GM19351 (cell line): Measurements from ENCODE around the gene MYH7.
"Not testable (repeated sequence)": the region's sequence is repeated elsewhere in the genome, so short reads cannot be mapped to it uniquely, and the experiment has no call there.

ENCODE experiments used
- ATAC-seq: cut with Tn5 transposase; IDR thresholded peaks from one replicate; pipeline ENCODE4 v1.9.1; 2021; ENCODE audit warnings: mild to moderate bottlenecking, moderate library complexity; ENCODE audit not compliant: unreplicated experiment

The MYH7 gene

GRCh38 chr14:23388996-23389395 lies 46.5 kb downstream of the MYH7 start:
- ATAC-seq: no peak

- ATAC-seq: no peak
Observed at GRCh38 chr14:23387916-23388882, 47.3 kb downstream of the MYH7 start.

GRCh38 chr14:23386999-23387398 lies 48.5 kb downstream of the MYH7 start:
- ATAC-seq: no peak

- not testable (repeated sequence) for ATAC-seq
Observed at GRCh38 chr14:23386266-23386657, 49.2 kb downstream of the MYH7 start.

- no peak for ATAC-seq
Observed at GRCh38 chr14:23385642-23386265, 49.7 kb downstream of the MYH7 start.

- ATAC-seq: no peak
Observed at GRCh38 chr14:23385244-23385641, 50.2 kb downstream of the MYH7 start.

GRCh38 chr14:23384364-23385080 lies 50.9 kb downstream of the MYH7 start:
- no peak for ATAC-seq

GRCh38 chr14:23382731-23383440 lies 52.6 kb downstream of the MYH7 start:
- ATAC-seq: no peak

- ATAC-seq: no peak
Observed at GRCh38 chr14:23382276-23382675, 53.2 kb downstream of the MYH7 start.

GRCh38 chr14:23381871-23382270 lies 53.6 kb downstream of the MYH7 start:
- no peak for ATAC-seq

- ATAC-seq: no peak
Observed at GRCh38 chr14:23380976-23381375, 54.5 kb downstream of the MYH7 start.

GRCh38 chr14:23380197-23380914 lies 55.1 kb downstream of the MYH7 start:
- ATAC-seq: no peak

GRCh38 chr14:23379366-23380196 lies 55.9 kb downstream of the MYH7 start:
- no peak for ATAC-seq

GRCh38 chr14:23378612-23379220 lies 56.7 kb downstream of the MYH7 start:
- no peak for ATAC-seq

- ATAC-seq: no peak
Observed at GRCh38 chr14:23377573-23378563, 57.6 kb downstream of the MYH7 start.

GRCh38 chr14:23377198-23377550 lies 58.3 kb downstream of the MYH7 start:
- no peak for ATAC-seq

- no peak for ATAC-seq
Observed at GRCh38 chr14:23376482-23377197, 58.8 kb downstream of the MYH7 start, which contains the start of gene CMTM5. Gene CMTM5, plus strand, starts transcription at chr14:23377046. Its CDS starts 206 bp downstream, at chr14:23377252.
